HCT116 (cell line): Measurements from ENCODE around the gene NR6A1. TPM values are rescaled to one million over a fixed set of nuclear protein-coding genes. Genes with fewer than 3 reads are reported as not detected.

ENCODE experiments used
- ATAC-seq: fragments of 200-7000 bp; cut with Tn5 transposase; 2 replicates; pipeline ENCODE4 v1.9.1; 2020; ENCODE audit warnings: mild to moderate bottlenecking, moderate library complexity
- BruUV-seq: library from RNA; stranded (reverse); fragments of 400-500 nt; replicated peaks from 2 replicates; lab custom pipeline; 2021; lab: Mats Ljungman, UMichigan
- CTCF ChIA-PET: fragments of 300-600 bp; sonication (Branson Sonifier 250); formaldehyde crosslinking; loops from one replicate; lab custom pipeline; 2021; ENCODE audit warnings: antibody characterized with exemption; lab: Charles Lee
- POLR2A ChIA-PET: fragments of 300-600, 350-600 bp; sonication (Branson Sonifier 250); formaldehyde crosslinking; loops from one replicate; lab custom pipeline; 2021; ENCODE audit warnings: antibody characterized with exemption; lab: Charles Lee
- RAD21 ChIA-PET, 2 experiments: fragments of 300-600 bp; sonication (Branson Sonifier 250); formaldehyde crosslinking; loops; one replicate each; lab custom pipeline; 2023; ENCODE audit warnings: low total read pairs in 2 of 2; ENCODE audit not compliant: uncharacterized antibody in 2 of 2, unreplicated experiment in 2 of 2, low non-redundant PET in 1 of 2; lab: Charles Lee
- DNase-seq: peaks from one replicate; pipeline ENCODE4 v3.0.0-alpha.2; 2010; ENCODE audit warnings: low read depth, low spot score
- H2AFZ ChIP-seq: fragments of 200-600 bp; shearing (Covaris generic), sonication (generic); 2 replicates; pipeline ENCODE4 v1.6.1; 2017; ENCODE audit warnings: low read depth, mixed run types, mixed read lengths, antibody characterized with exemption, low read length; ENCODE audit not compliant: poor library complexity, severe bottlenecking
- H3K27ac ChIP-seq: 2 replicates; pipeline ENCODE4 v1.5.1; 2012; ENCODE audit warnings: low read depth, low read length
- H3K27me3 ChIP-seq: fragments of 200-600 bp; sonication (generic); 2 replicates; pipeline ENCODE4 v1.6.1; 2016; ENCODE audit warnings: mixed run types, low read length, mixed read lengths; ENCODE audit not compliant: insufficient read depth
- H3K36me3 ChIP-seq, 2 experiments: fragments of 200-500 bp in 1 of 2; fragments of 200-600 bp in 1 of 2; sonication (Bioruptor generic) in 1 of 2; sonication (generic) in 1 of 2; 2 replicates each; pipeline versions ENCODE4 v1.5.1 to v1.6.1; 2014 to 2016; ENCODE audit warnings: low read length in 2 of 2, inconsistent platforms in 1 of 2, mixed read lengths in 1 of 2, mixed run types in 1 of 2; ENCODE audit not compliant: insufficient read depth in 2 of 2, control insufficient read depth in 1 of 2
- H3K4me1 ChIP-seq, 2 experiments: fragments of 200-600 bp in 1 of 2; sonication (generic) in 1 of 2; 2 replicates each; pipeline versions ENCODE4 v1.5.1 to v1.6.1; 2012 to 2017; ENCODE audit warnings: low read length in 2 of 2, inconsistent platforms in 1 of 2, mild to moderate bottlenecking in 1 of 2, mixed read lengths in 1 of 2, mixed run types in 1 of 2, moderate library complexity in 1 of 2; ENCODE audit not compliant: insufficient read depth in 2 of 2, control insufficient read depth in 1 of 2
- H3K4me2 ChIP-seq: fragments of 200-600 bp; sonication (generic); 2 replicates; pipeline ENCODE4 v1.6.1; 2017; ENCODE audit warnings: mixed run types, low read length, mixed read lengths
- H3K4me3 ChIP-seq, 2 experiments: fragments of 200-600 bp in 1 of 2; sonication (generic) in 1 of 2; replicated peaks in 1 of 2; 2 replicates each; pipeline ENCODE4 v1.5.1; 2011 to 2016; ENCODE audit warnings: low read length in 2 of 2, control low read depth in 1 of 2, low read depth in 1 of 2, mild to moderate bottlenecking in 1 of 2, mixed read lengths in 1 of 2, mixed run types in 1 of 2
- H3K79me2 ChIP-seq: fragments of 200-600 bp; sonication (generic); 2 replicates; pipeline ENCODE4 v1.6.1; 2017; ENCODE audit warnings: mild to moderate bottlenecking, mixed run types, low read length, moderate library complexity, mixed read lengths; ENCODE audit not compliant: insufficient read depth
- H3K9ac ChIP-seq: fragments of 200-600 bp; sonication (generic); 2 replicates; pipeline ENCODE4 v1.6.1; 2016; ENCODE audit warnings: low read length, mixed read lengths
- H3K9me2 ChIP-seq: fragments of 200-600 bp; sonication (generic), shearing (Covaris generic); 2 replicates; pipeline ENCODE4 v1.6.1; 2017; ENCODE audit warnings: mixed run types, mild to moderate bottlenecking, moderate library complexity; ENCODE audit not compliant: insufficient read depth
- H3K9me3 ChIP-seq, 2 experiments: fragments of 200-500 bp in 1 of 2; fragments of 200-600 bp in 1 of 2; sonication (Bioruptor generic) in 1 of 2; sonication (generic) in 1 of 2; 2 replicates each; pipeline ENCODE4 v1.6.1; 2014 to 2017; ENCODE audit warnings: low read length in 2 of 2, mixed read lengths in 2 of 2, inconsistent platforms in 1 of 2, low read depth in 1 of 2, mild to moderate bottlenecking in 1 of 2, mixed run types in 1 of 2, moderate library complexity in 1 of 2; ENCODE audit not compliant: control insufficient read depth in 1 of 2, insufficient read depth in 1 of 2
- H4K20me1 ChIP-seq: fragments of 200-600 bp; sonication (generic), shearing (Covaris generic); 2 replicates; pipeline ENCODE4 v1.6.1; 2017; ENCODE audit warnings: mixed run types, mild to moderate bottlenecking, moderate library complexity; ENCODE audit not compliant: insufficient read depth
- ATF3 ChIP-seq: IDR thresholded peaks from 2 replicates; pipeline ENCODE4 v1.6.1; 2012
- CBX3 ChIP-seq: IDR thresholded peaks from 2 replicates; pipeline ENCODE4 v1.6.1; 2012; ENCODE audit warnings: low read depth
- CEBPB ChIP-seq: IDR thresholded peaks from 2 replicates; pipeline ENCODE4 v1.6.1; 2012; ENCODE audit warnings: low read depth
- CTCF ChIP-seq, 3 experiments: fragments of 200-600 bp in 1 of 3; sonication (generic) in 1 of 3; IDR thresholded peaks in 2 of 3; conservative IDR thresholded peaks in 1 of 3; 2 replicates each; pipeline ENCODE4 v1.5.1; 2012 to 2017; ENCODE audit warnings: low read depth in 2 of 3, low read length in 2 of 3, antibody characterized with exemption in 1 of 3, borderline replicate concordance in 1 of 3, control low read depth in 1 of 3, mild to moderate bottlenecking in 1 of 3, mixed read lengths in 1 of 3, mixed run types in 1 of 3, moderate library complexity in 1 of 3; ENCODE audit not compliant: insufficient read depth in 1 of 3
- EGR1 ChIP-seq: IDR thresholded peaks from 2 replicates; pipeline ENCODE4 v1.6.1; 2012; ENCODE audit warnings: low read depth
- ELF1 ChIP-seq: IDR thresholded peaks from 2 replicates; pipeline ENCODE4 v1.6.1; 2012; ENCODE audit warnings: low read depth, borderline replicate concordance
- EZH2phosphoT487 ChIP-seq: fragments of 200-600 bp; IDR thresholded peaks from 2 replicates; pipeline ENCODE4 v1.6.1; 2018; ENCODE audit warnings: antibody characterized with exemption, borderline replicate concordance
- JUND ChIP-seq: IDR thresholded peaks from 2 replicates; pipeline ENCODE4 v1.6.1; 2012
- MAX ChIP-seq: IDR thresholded peaks from 2 replicates; pipeline ENCODE4 v1.6.1; 2012
- POLR2A ChIP-seq: IDR thresholded peaks from 2 replicates; pipeline ENCODE4 v1.7.0; 2011; ENCODE audit warnings: borderline replicate concordance; ENCODE audit not compliant: insufficient read depth, insufficient read length; ENCODE audit errors: extremely low read depth
- POLR2AphosphoS5 ChIP-seq: IDR thresholded peaks from 2 replicates; pipeline ENCODE4 v1.6.1; 2011; ENCODE audit warnings: mild to moderate bottlenecking, low read depth, low read length, moderate library complexity
- RAD21 ChIP-seq: IDR thresholded peaks from 2 replicates; pipeline ENCODE4 v1.6.1; 2012; ENCODE audit warnings: low read depth, mild to moderate bottlenecking
- REST ChIP-seq: IDR thresholded peaks from 2 replicates; pipeline ENCODE4 v1.6.1; 2012; ENCODE audit warnings: low read depth
- TCF7L2 ChIP-seq: IDR thresholded peaks from 2 replicates; pipeline ENCODE4 v1.7.0; 2011; ENCODE audit warnings: borderline replicate concordance, inconsistent platforms; ENCODE audit not compliant: insufficient read depth, insufficient read length; ENCODE audit errors: extremely low read depth
- ZBTB33 ChIP-seq: IDR thresholded peaks from 2 replicates; pipeline ENCODE4 v1.6.1; 2011; ENCODE audit warnings: mild to moderate bottlenecking, low read length, moderate library complexity; ENCODE audit not compliant: insufficient replicate concordance; ENCODE audit errors: extremely low read depth
- intact Hi-C: fragments of 100-400 bp; cut with micrococcal nuclease; formaldehyde crosslinking; loops from 2 replicates; pipeline ENCODE4 v1.10.0; 2022
- total RNA-seq: library from RNA; stranded (reverse); gene quantifications from one replicate; pipeline ENCODE4 v1.2.1, GENCODE V29; 2021; ENCODE audit not compliant: unreplicated experiment

The NR6A1 gene
- total RNA-seq, 1 experiment from 2014 or later, result 9.9 TPM

GRCh38 chr9:124762633-124763032 is 8.5 kb downstream of the NR6A1 start:
- Histone ChIP-seq H3K27me3 (no peaks in the 10 kb centered on the region), H3K9me3 (no peaks in the 10 kb centered on the region), H3K4me1 (peaks cover 8 to 24% of the 10 kb centered on the region in 2 experiments; a peak in 3 of 4 replicates), H4K20me1 (peaks cover 29% of the 10 kb centered on the region; the same call in 1 of the 2 replicates), H3K4me3 (no peak overlapping the region), H3K9ac (no peak overlapping the region), H3K4me2 (no peak overlapping the region), H3K79me2 (peaks cover 94% of the 10 kb centered on the region), H2AFZ (no peak overlapping the region), H3K27ac (no peak overlapping the region), H3K9me2 (no peaks in the 10 kb centered on the region), H3K36me3 (no peaks in the 10 kb centered on the region)
- BruUV-seq, result no TSS peak
- ATAC-seq (no peak), DNase-seq (no peak)
- POLR2A ChIA-PET, result no interaction called here
- RAD21 ChIA-PET, result no interaction called here
- intact Hi-C loops, result loop anchor here (2.0 to 10.0 kb wide), 2 partner anchors 50 to 348 kb away; partner anchors contain the start of gene PSMB7
- TF ChIP-seq CEBPB (no peak), RAD21 (no peak), EZH2phosphoT487 (no peak), ZBTB33 (no peak), CBX3 (no peak), REST (no peak), TCF7L2 (no peak), ATF3 (no peak), JUND (no peak), EGR1 (no peak), POLR2A (no peak), MAX (no peak), POLR2AphosphoS5 (no peak), CTCF (IDR thresholded peaks at IDR 0.05 in 2 of 3, conservative IDR thresholded peaks at IDR 0.05 in 1 of 3; ENCODE audit: borderline replicate concordance in 1 of 3, insufficient read depth in 1 of 3, low read depth in 2 of 3, low read length in 2 of 3) (no peak), ELF1 (no peak)
- CTCF ChIA-PET, result interaction anchor here (2.0 kb wide), 1 partner anchor 9 kb away, joined by 6 read pairs; no protein-coding TSS in a partner anchor
